Testis (tissue), 2 donors: ENCODE results near the gene VLDLR.

ENCODE experiments used
- POLR2A ChIP-seq: fragments of 450-650 bp; IDR thresholded peaks from one replicate; pipeline ENCODE4 v1.6.1; 2017; ENCODE audit warnings: antibody characterized with exemption, mild to moderate bottlenecking, moderate library complexity
- TF ChIP-seq, protein P1 (sequence below), 3 experiments: fragments of 450-650 bp in 2 of 3; fragments of 200-600 bp in 1 of 3; sonication (generic) in 1 of 3; IDR thresholded peaks; one replicate each; pipeline ENCODE4 v1.5.1; 2016 to 2019; ENCODE audit warnings: antibody characterized with exemption in 3 of 3, mild to moderate bottlenecking in 2 of 3, moderate library complexity in 1 of 3

DNA sequence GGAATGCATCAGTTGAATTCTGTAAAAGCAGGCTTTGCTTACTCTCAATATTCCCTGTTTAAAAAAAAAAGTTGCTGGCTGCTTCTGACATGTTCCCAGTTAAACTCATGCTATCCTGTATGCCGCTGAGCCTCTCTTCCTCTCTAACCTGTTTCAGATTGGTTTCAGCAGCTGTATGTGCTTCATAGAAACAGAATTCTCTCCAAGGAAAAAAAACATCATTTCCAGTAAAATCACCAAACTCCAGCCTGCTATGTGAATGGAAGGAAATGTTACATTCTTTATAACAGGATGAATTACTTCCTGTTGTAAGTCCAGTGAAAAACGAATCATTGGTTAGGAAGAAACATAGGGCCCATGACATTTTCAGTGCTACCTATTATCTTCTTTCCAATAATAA lies 70.0 kb downstream of the VLDLR start:
- TF ChIP-seq, protein P1, sequence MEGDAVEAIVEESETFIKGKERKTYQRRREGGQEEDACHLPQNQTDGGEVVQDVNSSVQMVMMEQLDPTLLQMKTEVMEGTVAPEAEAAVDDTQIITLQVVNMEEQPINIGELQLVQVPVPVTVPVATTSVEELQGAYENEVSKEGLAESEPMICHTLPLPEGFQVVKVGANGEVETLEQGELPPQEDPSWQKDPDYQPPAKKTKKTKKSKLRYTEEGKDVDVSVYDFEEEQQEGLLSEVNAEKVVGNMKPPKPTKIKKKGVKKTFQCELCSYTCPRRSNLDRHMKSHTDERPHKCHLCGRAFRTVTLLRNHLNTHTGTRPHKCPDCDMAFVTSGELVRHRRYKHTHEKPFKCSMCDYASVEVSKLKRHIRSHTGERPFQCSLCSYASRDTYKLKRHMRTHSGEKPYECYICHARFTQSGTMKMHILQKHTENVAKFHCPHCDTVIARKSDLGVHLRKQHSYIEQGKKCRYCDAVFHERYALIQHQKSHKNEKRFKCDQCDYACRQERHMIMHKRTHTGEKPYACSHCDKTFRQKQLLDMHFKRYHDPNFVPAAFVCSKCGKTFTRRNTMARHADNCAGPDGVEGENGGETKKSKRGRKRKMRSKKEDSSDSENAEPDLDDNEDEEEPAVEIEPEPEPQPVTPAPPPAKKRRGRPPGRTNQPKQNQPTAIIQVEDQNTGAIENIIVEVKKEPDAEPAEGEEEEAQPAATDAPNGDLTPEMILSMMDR (IDR thresholded peaks at IDR 0.05): no peak
- no peak for TF ChIP-seq POLR2A
